NT2/D1 (cell line): ENCODE measurements around the gene DGCR6L.

ENCODE experiments used
- SUZ12 ChIP-seq: IDR thresholded peaks from 2 replicates; pipeline ENCODE4 v1.6.1; 2011; ENCODE audit not compliant: insufficient read length, insufficient read depth; ENCODE audit errors: extremely low read depth
- YY1 ChIP-seq: IDR thresholded peaks from 2 replicates; pipeline ENCODE4 v1.6.1; 2011; ENCODE audit not compliant: insufficient read length, insufficient read depth
- ZNF274 ChIP-seq: IDR thresholded peaks from 2 replicates; pipeline ENCODE4 v1.6.1; 2011; ENCODE audit warnings: mild to moderate bottlenecking, low read depth, low read length

DNA sequence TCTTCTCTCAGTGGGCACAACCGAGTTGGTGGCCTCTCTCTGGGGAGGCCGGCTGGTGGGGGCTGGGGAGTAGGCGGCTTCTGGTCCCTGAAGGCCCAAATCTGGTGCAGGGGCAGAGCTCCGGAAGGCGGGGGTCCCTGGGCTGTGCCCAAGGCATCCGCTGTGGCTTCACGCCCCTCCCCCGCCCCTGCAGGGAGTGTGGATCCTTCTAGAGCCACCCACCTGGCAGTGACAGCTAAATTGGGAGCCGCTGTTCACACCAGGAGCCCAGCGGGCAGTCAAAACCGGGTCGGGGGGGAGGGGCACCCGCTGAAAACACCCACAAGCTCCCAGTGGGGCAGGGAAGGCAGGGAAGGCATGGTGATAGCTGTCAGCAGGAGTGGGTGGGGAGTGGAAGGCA lies 47.2 kb downstream of the DGCR6L start:
- no peak for TF ChIP-seq ZNF274
- TF ChIP-seq YY1, result no peak
- TF ChIP-seq SUZ12, result no peak
